Endothelial cell of umbilical vein (primary cell): ENCODE results near the gene INO80D.
"Not testable (repeated sequence)": the region's sequence is repeated elsewhere in the genome, so short reads cannot be mapped to it uniquely, and the experiment has no call there.

Experiments
- EZH2 ChIP-seq: IDR thresholded peaks from 2 replicates; pipeline ENCODE4 v1.6.1; 2012; ENCODE audit warnings: borderline replicate concordance, low read depth, mild to moderate bottlenecking, moderate library complexity, low read length, inconsistent platforms; ENCODE audit not compliant: severe bottlenecking
- FOS ChIP-seq: IDR thresholded peaks from 2 replicates; pipeline ENCODE4 v1.6.1; 2011; ENCODE audit warnings: mild to moderate bottlenecking, low read length, moderate library complexity, borderline replicate concordance; ENCODE audit not compliant: insufficient read depth
- GATA2 ChIP-seq: IDR thresholded peaks from 2 replicates; pipeline ENCODE4 v1.7.0; 2011; ENCODE audit warnings: low read depth, mild to moderate bottlenecking, moderate library complexity, mixed read lengths, low read length; ENCODE audit not compliant: insufficient read length, insufficient read depth
- MYC ChIP-seq: IDR thresholded peaks from one replicate; pipeline ENCODE4 v1.6.1; 2011; ENCODE audit warnings: mild to moderate bottlenecking, low read depth, low read length
- POLR2A ChIP-seq: IDR thresholded peaks from 2 replicates; pipeline ENCODE4 v1.6.1; 2012; ENCODE audit warnings: low read depth, mild to moderate bottlenecking, control low read depth, low read length
- POLR2AphosphoS5 ChIP-seq: IDR thresholded peaks from 2 replicates; pipeline ENCODE4 v1.6.1; 2012; ENCODE audit warnings: low read depth, mild to moderate bottlenecking, control low read depth, low read length, moderate library complexity; ENCODE audit not compliant: insufficient read depth
- TF ChIP-seq, protein P1 (sequence below), 2 donors: IDR thresholded peaks; 1 replicate in 1 of 2; 2 replicates in 1 of 2; pipeline ENCODE4 v1.5.1; 2011; ENCODE audit warnings: low read length in 2 of 2, mild to moderate bottlenecking in 2 of 2, moderate library complexity in 2 of 2, control low read depth in 1 of 2, inconsistent platforms in 1 of 2, low read depth in 1 of 2; ENCODE audit not compliant: insufficient read depth in 1 of 2; ENCODE audit errors: extremely low read depth in 1 of 2
- TF ChIP-seq, protein P2 (sequence below): IDR thresholded peaks from 2 replicates; pipeline ENCODE4 v1.6.1; 2011; ENCODE audit not compliant: insufficient read depth, insufficient read length

DNA sequence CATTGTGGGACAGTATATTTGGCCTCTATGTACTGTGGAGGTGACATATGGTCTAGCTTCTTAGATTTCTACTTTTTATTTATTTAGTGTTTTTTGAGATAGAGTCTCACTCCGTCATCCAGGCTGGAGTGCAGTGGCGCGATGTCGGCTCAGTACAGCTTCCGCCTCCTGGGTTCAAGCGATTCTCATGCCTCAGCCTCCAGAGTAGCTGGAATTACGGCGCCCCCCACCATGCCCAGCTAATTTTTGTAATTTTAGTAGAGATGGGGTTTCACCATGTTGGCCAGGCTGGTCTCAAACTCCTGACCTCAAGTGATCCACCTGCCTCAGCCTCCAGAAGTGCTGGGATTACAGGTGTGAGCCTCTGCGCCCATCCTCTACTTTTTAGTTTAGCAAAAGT is 99.6 kb downstream of the INO80D start:
- TF ChIP-seq, protein P1, sequence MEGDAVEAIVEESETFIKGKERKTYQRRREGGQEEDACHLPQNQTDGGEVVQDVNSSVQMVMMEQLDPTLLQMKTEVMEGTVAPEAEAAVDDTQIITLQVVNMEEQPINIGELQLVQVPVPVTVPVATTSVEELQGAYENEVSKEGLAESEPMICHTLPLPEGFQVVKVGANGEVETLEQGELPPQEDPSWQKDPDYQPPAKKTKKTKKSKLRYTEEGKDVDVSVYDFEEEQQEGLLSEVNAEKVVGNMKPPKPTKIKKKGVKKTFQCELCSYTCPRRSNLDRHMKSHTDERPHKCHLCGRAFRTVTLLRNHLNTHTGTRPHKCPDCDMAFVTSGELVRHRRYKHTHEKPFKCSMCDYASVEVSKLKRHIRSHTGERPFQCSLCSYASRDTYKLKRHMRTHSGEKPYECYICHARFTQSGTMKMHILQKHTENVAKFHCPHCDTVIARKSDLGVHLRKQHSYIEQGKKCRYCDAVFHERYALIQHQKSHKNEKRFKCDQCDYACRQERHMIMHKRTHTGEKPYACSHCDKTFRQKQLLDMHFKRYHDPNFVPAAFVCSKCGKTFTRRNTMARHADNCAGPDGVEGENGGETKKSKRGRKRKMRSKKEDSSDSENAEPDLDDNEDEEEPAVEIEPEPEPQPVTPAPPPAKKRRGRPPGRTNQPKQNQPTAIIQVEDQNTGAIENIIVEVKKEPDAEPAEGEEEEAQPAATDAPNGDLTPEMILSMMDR (IDR thresholded peaks at IDR 0.05; ENCODE audit: extremely low read depth in 1 of 2, insufficient read depth in 1 of 2, low read depth in 1 of 2, low read length in 2 of 2): not testable (repeated sequence)
- TF ChIP-seq POLR2A, EZH2, POLR2AphosphoS5, MYC, FOS, GATA2: not testable (repeated sequence)
- TF ChIP-seq, protein P2, sequence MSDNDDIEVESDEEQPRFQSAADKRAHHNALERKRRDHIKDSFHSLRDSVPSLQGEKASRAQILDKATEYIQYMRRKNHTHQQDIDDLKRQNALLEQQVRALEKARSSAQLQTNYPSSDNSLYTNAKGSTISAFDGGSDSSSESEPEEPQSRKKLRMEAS: not testable (repeated sequence)
